ENCODE measurements around the gene PPT2.

Gene PPT2

DNA sequence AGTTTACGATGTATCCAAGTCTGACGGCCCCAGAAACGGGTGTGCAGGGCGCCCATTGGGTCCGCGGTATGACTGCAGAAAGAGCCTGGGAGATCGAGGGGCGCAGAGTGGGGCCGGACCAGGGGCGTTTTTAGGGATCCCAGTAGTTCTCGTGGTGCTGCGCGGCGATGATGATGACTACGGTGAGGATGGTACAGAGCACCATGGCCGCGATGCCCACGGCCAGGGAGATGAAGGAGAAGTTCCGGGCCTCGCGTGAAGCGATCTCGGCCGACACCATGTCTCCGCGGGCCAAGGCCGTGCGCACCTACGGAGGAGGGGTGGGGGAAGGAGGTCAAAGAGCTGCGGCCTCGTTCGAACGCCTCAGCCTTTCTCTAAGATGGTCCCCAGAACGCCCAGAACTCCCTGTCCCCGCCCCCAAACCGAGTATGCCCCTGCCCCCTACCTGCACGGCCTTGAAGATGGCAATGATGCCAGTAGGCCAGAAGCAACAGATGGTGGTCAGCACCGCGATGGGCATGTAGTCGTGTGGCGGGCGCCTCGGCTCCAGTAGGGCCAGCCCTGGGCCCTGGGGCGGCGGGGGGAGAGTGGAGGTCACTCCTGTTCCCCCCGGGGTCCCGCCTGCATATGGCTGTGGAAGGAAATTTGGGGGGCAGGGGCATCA, 4.7 kb upstream of the PPT2 start:
- peak overlapping the region; percentile 15 to 43 (median 25) for H3K4me3 ChIP-seq
- peak overlapping the region in 2 of 21 experiments; percentile 5 to 44 for H3K27ac ChIP-seq

- Histone ChIP-seq H3K4me3 (no peak overlapping the region), H3K27ac (no peak overlapping the region)
Measured at GRCh38 chr6:32149932-32150870, 3.7 kb upstream of the PPT2 start.

- H3K4me3 ChIP-seq, result peak overlapping the region in 3 of 7 experiments; percentile 13 to 27 (median 26)
- peak overlapping the region in 1 of 21 experiments; percentile 77 for H3K27ac ChIP-seq
Measured at GRCh38 chr6:32151181-32151862, 2.6 kb upstream of the PPT2 start.

DNA sequence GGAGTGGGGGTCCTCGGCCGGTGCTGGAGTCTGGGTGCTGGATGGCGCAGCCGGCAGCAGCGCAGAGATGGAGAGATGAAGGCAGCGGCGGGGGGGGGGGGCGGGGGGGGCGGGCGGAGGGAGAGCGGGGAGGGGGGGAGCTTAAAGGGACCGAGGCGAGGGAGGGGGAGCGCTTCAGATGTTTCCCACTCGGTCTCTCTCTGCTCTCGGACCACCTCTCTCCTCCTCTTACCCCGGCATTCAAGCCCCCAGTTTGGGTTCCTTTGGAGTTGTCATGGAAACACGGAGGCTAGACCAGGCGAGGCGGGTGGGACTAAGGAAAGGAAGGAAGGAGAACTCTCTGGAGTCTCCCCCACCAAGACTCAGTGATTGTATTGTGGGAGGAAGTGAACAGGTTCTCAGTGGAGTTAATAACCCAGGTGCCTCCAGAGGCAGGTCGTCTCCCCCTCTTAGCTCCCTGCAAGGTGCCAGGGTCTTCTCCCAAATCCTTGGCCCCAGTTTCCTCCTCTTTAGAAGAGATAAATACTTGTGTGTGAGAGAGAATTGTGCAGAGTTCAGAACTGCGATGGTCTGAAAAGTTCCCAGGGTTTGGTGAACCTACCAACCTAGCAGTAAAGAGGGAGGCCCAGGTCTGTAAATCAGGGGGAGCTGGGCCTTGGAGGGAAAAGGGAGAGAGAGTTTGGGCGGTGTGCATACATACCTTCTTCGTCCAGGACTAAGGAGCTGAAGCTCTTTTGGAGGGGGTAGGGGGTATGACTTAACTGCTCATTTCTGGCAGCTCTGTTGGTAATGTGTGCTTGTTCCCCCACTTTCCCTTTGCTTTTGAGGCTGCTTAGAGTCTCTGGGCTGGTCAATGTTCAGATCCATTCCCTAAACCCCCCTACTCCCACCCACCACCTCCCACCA, 1.8 kb upstream of the PPT2 start, which contains the start of gene PRRT1:
Gene PRRT1, minus strand, starts transcription at position 77 of the 906 bp plus-strand sequence. CDS start 112 bp downstream, outside the sequence.
- peak within 1 kb of the TSS in 6 of 7 experiments; percentile 56 to 78 (median 72) for H3K4me3 ChIP-seq
- H3K27ac ChIP-seq, result peak within 1 kb of the TSS in 17 of 21 experiments; percentile 19 to 96 (median 87)

DNA sequence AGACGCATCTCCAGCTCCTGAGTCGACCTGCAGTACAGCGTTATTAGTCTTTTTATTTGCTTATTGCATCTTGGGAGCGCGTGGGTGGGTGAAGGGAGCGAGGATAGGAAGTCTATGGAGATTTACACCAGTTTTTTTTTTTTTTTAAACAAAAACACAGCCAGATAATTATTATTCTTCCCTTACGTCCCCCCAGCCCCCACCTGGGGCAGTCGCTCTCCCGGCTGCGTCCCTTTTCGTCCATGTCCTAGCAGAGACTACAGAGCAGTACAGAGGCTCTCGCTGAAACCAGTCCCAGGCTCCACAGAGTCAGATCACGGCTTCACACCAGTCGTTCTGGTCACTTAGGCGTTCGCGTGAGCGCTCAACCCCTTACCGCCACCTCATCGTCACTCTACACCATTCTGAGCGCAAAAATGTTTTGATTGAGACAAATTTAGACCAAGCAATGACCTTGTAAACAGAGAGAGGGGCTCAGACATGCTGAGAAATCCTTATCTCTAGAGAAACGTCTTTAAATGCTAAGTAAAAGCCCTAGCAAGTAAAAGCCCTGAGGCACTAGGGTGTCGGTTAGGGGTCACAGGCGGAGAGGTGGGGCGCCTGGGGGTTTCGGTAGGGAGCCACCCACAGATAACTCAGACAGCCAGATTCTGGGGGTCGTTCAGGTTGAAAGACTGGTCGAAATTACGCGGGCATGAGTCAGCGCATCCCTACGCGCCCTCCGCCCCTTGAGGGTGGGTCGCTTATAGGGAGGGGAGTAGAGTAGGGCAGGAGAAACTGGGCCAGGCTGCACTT, 975 bp upstream of the PPT2 start:
- peak overlapping the region; percentile 56 to 78 (median 71) for H3K4me3 ChIP-seq
- H3K27ac ChIP-seq, result peak overlapping the region; percentile 0 to 96 (median 86)

GRCh38 chr6:32154514-32155161, 697 bp downstream of the PPT2 start:
- Histone ChIP-seq H3K27ac (peak overlapping the region; percentile 31 to 96 (median 86)), H3K4me3 (peak overlapping the region; percentile 56 to 78 (median 71))

DNA sequence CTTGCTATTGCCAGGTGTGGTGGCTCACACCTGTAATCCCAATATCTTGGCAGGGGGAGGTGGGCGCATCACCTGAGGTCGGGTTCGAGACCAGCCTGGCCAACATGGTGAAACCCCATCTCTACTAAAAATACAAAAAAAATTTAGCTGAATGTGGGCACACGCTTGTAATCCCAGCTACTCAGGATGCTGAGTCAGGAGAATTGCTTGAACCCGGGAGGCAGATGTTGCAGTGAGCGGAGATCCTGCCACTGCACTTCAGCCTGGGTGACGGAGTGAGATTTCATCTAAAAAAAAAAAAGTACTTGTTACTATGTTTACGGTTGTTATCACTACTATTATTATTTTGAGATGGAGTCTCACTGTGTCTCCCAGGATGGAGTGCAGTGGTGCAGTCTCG, 3.0 kb downstream of the PPT2 start:
- Histone ChIP-seq H3K4me3 (no peak overlapping the region), H3K27ac (no peak overlapping the region)

DNA sequence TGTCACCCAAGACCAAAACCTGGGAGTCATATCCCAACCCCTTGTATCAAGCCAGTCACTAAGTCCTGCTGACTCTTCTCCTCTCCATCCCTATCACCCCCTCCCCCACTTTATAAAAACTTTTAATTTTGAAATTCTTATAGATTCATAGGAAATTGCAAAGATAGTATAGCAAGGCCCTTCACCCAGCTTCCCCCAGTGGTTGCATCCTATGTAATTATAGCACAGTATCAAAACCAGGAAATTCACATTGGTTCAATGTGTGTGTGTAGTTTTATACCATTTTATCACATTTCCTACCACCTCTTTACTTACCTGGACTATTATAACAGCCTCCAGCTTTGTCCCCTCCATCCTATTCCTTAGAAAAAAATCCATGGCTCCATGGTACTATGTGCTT, 4.1 kb downstream of the PPT2 start:
- Histone ChIP-seq H3K4me3 (no peak overlapping the region), H3K27ac (no peak overlapping the region)

GRCh38 chr6:32163559-32164258, 9.8 kb downstream of the PPT2 start:
- Histone ChIP-seq H3K27ac (peak overlapping the region in 13 of 21 experiments; percentile 4 to 73 (median 43)), H3K4me3 (no peak overlapping the region)

DNA sequence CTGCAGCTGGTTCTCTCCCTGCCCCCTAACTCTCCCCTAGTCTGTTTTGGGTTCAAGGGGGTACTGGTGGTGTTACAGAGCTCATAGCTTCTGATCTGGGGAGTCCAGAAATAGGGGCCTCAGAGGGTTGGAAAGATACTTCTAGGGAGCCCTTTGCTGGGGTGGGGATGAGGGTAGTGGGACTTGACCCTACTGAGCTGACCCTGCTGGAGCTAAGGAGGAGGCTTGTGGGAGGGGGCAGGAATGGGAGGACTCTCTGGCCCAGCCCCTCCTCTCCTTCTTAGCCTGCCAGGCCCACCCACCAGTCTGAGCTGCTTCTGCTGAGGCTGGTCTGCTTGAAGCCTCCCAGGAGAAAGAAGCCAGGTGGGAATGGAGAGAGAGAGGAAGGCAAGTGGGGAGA, 10.4 kb downstream of the PPT2 start, which contains the start of gene EGFL8:
Gene EGFL8, plus strand, starts transcription at position 301 of the 400 bp plus-strand sequence. CDS start 1,571 bp downstream, outside the sequence.
- Histone ChIP-seq H3K27ac (peak within 1 kb of the TSS in 13 of 21 experiments; percentile 4 to 73 (median 43)), H3K4me3 (no peak within 1 kb of the TSS)

GRCh38 chr6:32166411-32167061, 12.6 kb downstream of the PPT2 start:
- Histone ChIP-seq H3K4me3 (no peak overlapping the region), H3K27ac (peak overlapping the region in 1 of 21 experiments; percentile 36)

DNA sequence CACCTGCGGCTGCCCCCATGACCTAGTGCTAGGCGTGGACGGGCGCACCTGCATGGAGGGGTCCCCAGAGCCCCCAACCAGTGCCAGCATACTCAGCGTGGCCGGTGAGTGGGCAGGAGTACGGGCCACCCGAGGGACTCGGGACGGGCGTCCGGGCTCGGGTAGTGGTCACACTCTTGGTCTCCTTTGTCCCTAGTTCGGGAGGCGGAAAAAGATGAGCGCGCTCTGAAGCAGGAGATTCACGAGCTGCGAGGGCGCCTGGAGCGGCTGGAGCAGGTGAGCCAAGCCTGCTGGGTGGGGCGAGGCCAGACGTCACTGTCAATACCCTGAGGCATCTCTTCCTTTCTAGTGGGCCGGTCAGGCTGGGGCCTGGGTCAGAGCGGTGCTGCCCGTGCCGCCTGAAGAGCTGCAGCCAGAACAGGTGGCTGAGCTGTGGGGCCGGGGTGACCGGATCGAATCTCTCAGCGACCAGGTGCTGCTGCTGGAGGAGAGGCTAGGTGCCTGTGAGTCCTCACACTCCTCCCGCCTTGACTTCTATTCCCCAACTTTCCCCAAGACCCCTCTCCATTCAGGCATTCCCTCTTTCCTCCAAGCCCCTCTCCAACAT, 13.3 kb downstream of the PPT2 start:
- H3K4me3 ChIP-seq, result no peak overlapping the region
- peak overlapping the region in 1 of 21 experiments; percentile 36 for H3K27ac ChIP-seq

DNA sequence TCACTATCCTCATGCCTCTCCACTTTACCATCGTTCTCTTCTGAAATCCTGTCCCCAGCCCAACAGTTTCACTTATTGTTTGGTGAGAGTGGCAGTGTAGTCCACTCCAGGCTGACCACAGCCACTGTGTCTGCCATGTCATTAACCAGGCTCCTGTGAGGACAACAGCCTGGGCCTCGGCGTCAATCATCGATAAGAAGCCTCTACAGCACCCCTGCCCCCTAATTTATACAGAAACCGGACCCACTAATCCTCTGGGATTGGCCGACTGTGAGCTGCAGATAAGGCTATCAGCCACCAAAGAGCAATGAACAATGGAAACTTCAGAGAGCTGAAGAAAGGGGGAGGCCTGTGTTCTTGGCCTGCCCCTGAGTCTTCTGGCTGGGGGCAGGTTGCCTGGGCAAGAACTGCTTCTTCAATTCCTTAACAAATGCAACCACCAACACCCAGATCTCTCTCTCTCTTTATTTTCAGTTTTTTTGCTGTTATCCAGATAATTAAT, 13.9 kb downstream of the PPT2 start:
- Histone ChIP-seq H3K27ac (peak overlapping the region in 2 of 21 experiments; percentile 36 to 52), H3K4me3 (no peak overlapping the region)

GRCh38 chr6:32168350-32168749, 14.4 kb downstream of the PPT2 start:
- no peak overlapping the region for H3K4me3 ChIP-seq
- H3K27ac ChIP-seq, result peak overlapping the region in 1 of 21 experiments; percentile 52

DNA sequence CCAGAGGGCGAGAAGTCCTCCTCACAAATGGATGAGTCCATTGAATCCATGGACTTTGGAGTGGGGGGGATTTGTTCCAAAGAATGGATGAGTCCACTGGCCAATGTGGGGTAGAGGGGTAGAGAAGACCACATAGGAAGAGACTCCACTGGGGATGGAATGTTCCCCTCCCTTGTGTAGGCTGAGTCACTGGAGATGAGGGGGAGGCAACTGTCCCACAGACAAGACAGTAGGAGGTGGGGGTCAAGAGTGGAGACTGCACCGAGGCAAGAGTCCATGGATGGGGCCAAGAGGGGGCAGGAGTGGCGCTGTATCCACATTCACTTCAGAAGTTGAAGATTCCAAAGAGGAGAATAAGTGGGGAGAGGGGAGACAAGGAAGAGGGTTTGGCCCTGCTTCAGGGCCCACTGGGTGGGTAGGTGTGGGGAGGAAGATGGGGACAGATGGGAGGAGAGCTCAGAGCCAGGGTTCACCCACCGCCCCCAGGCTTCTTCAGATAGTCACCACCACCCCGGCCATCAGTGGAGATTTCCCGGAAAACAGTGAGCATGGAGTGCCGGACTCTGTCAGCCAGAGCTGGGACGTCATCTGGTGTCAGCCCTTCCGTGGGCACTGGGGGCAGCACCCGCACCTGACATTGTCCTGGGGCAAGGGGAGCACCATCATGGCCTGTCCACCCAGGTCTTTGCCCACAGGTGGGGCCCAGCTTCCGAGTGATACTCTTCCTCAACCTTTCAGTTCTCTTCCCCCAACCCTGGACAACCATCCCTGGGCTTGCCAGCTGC, 15.1 kb downstream of the PPT2 start:
- no peak overlapping the region for H3K4me3 ChIP-seq
- peak overlapping the region in 1 of 21 experiments; percentile 35 for H3K27ac ChIP-seq

All from skin epidermis (tissue), 12 donors.